Left colon (tissue), 2 donors: Measurements from ENCODE around the gene TBX5. TPM values are rescaled to one million over a fixed set of nuclear protein-coding genes. Genes with fewer than 3 reads are reported as not detected.

Source experiments
- ATAC-seq: fragments of 200-7000 bp; cut with Tn5 transposase; one replicate; pipeline ENCODE4 v1.9.1; 2020; ENCODE audit warnings: mild to moderate bottlenecking, moderate library complexity
- DNase-seq, 2 donors: peaks; one replicate each; pipeline ENCODE4 v3.0.0-alpha.2; 2020
- intact Hi-C, 2 donors: fragments of 100-400 bp; cut with DNase I in 1 of 2; cut with micrococcal nuclease in 1 of 2; formaldehyde crosslinking; loops; one replicate each; pipeline versions ENCODE4 v1.11.2 to v1.14.0; 2022; cut with DNase I, micrococcal nuclease
- total RNA-seq, 2 donors: library from RNA; stranded (reverse); fragmentation: NEBNext Ultra II Directional; extraction: Animal tissue kit (Norgen Biotek cat#: 25700); gene quantifications; one replicate each; pipeline ENCODE4 v1.2.1, GENCODE V29; 2021
- donor health status: DM: no; HTN: no; CAD: no.
- donor health status: DM: yes; HTN: yes; CAD: no.

TBX5 gene
- total RNA-seq, 2 donors from 2014 or later = not detected

DNA sequence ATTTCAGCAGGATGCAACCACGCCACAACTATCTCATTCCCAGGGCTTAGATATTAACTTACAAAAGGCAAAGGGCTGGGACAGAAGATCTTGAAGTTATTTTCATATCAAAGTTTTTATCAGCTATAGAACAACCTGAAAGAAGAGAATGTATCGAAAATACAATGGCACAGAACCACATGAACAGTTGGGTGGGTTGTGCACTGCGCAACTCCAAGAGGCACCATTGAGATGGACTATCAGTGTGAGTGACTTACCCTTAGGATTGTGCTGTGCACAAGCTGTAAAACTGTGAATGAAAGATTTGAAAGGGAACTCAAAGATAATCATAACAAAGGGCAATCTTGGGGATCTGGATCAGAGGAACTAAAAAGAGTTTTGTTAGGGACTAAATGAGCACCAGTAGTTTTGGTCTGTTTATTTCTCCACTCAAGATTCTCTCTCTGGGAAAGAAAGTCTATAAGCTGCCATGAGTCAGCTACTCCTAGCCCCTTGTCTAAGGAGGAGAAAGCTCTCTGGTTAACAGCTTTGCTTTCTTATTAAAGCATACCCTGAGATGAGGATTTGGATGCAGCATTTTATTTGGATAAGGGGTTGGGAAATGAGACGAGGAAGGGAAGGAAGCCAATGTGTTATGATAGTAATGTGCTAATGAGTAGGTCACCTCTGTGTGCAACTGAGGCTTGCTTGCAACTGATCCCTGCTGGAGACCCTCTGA is 62.2 kb downstream of the TBX5 start:
- DNase-seq (no peak), ATAC-seq (no peak)
- intact Hi-C loops = no loop called here

DNA sequence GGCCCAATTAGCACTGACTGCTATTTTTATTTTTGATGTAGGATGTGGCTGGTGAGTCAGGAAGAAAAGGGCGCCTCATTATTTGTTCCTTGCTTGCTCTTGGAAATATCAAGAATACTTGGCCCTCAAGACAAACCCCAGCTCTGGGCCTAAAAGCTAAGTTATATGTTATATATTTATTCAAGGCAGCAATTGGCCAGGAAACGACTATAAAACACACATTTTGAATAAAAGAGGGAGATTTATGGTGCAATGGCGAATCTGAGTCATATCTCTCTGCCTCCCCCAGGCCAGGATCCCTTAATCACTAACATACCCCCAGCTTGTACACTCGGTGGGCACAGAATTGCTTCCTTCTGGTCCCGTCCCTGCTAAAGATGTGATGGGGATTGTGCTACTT is 63.3 kb downstream of the TBX5 start:
- DNase-seq (no peak), ATAC-seq (no peak)
- intact Hi-C loops = no loop called here

DNA sequence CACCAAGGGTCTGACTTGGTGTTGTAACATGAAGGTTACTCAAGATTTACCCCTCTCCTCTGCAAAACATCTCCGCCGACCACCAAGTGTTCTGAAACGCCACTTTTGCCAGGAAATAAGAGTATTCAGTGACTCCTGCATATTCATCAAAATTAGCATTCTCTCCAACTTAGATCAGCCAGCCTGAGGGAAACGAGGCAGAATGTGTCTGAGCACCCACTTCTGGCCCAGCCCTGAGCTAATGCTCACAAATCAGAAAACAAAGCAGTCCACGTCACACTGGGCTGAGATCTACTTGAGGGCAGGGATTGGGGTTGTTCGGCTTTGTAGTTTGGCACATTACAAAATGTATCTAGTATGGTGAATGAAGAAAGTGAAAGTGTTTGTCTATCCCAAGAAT is 64.3 kb downstream of the TBX5 start:
- intact Hi-C loops = no loop called here
- DNase-seq (no peak), ATAC-seq (no peak)

DNA sequence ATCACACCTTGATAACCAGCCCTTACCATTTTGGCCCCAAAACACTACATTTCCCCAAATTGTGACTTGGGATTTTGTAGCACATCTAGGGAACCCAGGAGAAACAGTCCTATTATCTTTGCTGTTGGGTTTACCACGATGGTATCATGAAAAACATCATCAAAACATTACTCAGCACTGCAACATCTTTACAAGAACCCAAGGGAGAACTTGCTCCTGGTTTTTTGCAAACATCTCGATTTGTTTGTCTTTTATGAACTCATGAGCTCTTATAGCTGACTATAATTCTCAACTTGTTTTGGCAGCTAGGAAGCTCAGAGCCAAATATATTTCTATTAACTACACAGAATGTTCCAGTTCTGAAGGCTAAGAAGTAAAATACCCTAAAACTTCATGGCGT is 65.7 kb downstream of the TBX5 start:
- intact Hi-C loops = no loop called here
- DNase-seq = no peak
- no peak for ATAC-seq

DNA sequence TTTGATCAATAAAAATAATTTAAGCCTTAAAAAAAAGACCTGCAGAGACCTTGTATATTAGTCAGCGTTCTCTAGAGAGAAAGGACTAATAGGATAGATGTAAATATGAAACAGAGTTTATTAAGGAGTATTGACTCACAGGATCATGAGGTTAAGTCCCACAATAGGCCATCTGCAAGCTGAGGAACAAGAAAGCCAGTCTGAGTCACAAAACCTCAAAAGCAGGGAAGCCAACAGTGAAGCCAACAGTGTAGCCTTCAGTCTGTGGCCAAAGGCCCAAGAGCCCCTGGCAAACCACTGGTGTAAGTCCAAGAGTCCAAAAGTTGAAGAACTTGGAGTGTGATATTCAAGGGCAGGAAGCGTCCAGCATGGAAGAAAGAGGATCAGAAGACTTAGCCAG is 66.3 kb downstream of the TBX5 start:
- DNase-seq = no peak
- ATAC-seq = no peak
- intact Hi-C loops = no loop called here

DNA sequence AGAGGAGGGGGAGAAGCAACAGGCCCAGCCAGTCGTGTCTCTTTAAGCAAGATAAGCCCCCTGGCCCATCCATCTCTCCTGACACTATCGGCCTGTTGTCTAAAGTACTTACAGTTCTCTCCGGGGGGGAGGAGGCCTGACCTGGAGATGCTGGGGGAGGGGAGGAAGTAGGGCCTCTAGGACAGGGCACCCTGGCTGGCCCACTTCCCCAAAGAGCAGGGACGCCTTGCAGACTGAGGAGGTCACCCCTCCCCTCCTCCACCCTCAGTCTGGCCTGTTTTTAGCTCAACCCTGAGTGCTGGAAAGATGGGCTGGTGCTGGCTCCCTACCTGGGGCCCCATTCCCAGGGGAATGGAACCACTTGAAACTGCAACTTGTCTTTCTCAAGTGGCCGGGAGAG is 70.3 kb downstream of the TBX5 start:
- intact Hi-C loops = no loop called here
- DNase-seq = no peak
- ATAC-seq = no peak

DNA sequence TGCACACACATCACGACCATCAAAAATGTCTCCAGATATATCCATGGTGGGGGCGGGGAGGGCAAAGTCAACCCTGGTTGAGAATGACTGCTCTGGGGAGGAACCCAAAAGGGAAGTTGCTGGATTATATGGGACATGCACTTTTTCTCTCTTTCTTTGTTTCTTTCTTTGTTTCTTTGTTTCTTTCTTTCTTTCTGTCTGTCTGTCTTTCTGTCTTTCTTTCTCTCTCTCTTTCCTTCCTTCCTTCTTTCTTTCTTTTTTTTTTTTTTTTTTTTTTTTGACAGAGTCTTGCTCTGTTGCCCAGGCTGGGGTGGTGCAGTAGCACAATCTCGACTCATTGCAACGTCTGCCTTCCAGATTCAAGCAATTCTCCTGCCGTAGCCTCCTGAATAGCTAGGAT is 71.5 kb downstream of the TBX5 start:
- no peak for DNase-seq
- ATAC-seq = no peak
- intact Hi-C loops = no loop called here

DNA sequence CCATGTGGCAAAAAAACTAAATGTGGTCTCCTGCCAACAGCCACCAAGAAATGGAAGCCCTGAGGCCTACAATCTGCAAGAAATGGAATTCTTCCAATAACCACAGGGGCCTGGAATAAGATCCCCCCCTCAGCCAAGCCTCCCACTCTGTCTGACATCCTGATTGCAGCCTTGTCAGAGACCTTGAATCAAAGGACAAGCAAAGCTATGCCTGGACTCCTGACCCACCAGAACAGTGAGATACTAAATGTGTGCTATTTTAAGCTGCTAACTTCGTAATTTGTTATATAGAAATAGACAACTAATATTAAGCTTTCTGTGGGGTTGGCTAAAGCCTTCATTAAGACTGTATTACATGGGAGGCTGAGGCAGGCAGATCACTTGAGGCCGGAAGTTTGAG is 77.7 kb downstream of the TBX5 start:
- DNase-seq (no peak), ATAC-seq (no peak)
- intact Hi-C loops = no loop called here

DNA sequence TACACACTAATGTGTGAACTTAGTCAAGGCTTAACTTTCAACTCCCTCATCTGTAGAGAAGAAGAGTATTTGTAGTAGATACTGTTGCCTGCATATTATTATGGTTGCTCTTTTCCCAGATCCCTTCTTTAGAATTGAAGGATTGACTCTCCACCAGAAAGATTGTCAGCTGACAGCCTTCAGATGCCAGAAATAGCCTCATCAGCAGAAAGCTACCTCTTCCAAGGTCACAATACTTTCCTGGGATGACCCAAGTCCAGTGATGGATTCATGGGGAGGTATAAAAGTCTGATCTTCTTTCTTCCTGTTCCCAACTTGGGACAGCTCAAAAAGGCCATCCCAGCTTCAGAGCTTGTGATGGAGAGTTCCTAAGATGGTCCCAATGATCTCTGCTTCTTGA is 78.2 kb downstream of the TBX5 start:
- ATAC-seq = no peak
- intact Hi-C loops = no loop called here
- DNase-seq = no peak

DNA sequence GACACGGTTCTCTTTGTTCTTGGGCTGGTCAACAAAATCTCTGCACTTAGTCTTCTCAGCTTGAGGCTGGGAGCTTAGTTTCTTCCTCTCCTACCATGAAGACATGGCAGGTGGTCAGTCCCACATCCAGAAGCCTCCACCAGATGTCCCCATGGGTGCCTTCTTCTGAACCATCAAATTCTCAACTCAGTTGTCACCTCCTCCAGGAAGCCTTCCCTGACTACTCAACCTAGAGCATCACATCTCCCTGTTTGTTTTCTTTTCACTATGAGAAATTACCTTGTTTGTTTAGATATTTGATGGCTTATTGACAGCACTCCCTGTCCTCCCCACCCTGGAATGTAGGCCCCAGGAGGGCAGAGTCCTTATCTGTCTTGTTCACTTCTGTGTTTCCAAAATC is 84.4 kb downstream of the TBX5 start:
- no peak for ATAC-seq
- intact Hi-C loops = no loop called here
- DNase-seq = no peak

DNA sequence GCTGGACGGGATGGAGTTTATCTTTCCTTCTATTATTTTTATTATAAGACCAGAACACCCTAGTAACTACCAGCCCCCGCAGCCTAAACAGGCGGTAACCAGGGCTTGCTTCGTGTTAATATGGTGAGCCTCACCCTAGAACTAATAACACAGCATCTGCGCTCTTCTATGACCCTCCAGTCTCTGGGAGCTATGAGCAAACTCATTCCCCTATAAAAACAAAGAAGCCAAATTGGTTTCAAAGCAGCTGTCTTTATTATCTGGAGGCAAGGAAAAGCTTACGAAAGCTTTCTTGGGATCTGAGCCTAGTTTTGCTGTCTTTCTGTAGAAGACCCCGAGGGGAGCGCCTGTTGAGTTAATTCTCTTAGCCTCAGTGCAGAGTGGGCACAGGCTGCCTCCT is 85.0 kb downstream of the TBX5 start:
- DNase-seq (no peak), ATAC-seq (no peak)
- intact Hi-C loops = no loop called here

DNA sequence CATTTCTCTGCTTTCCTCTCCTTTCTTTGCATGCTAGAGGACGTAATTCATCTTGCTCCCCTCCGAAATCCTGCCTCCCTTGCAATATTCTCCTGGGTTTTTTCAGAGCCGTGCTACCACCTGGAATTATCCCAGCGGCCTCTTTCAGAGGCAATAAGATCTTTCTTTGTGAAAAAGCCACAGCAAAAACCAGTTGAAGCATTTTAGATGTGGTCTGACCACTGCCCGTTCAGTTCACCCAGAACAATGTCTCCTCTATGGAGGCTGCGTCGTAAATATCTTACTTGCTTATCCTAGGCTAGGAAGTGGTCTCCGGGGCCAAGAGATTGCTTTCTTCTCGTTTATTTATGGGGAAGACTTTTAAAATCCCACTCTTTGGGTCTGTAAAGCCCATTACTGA is 85.8 kb downstream of the TBX5 start:
- no peak for ATAC-seq
- intact Hi-C loops = no loop called here
- DNase-seq = no peak

DNA sequence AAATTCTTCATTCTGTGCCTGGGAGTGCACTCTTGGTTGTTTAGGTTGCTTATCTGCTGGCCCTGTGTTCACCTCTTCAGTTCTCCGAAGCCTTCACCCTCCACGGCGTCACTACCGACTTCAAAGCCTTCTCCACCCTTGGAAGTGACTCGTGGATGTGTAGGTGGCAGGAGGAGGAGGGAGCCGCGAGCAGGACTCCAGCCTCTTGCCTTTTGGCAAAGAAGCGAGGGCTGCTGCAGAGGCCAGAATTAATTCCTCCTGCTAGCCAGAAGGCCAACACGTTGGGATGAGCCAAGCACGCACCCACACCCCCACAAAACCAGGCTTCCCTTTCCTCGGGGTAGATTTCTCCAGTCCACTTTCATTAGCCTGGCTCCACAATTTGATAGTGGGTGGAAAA is 86.5 kb downstream of the TBX5 start:
- DNase-seq = no peak
- intact Hi-C loops = no loop called here
- ATAC-seq = no peak

DNA sequence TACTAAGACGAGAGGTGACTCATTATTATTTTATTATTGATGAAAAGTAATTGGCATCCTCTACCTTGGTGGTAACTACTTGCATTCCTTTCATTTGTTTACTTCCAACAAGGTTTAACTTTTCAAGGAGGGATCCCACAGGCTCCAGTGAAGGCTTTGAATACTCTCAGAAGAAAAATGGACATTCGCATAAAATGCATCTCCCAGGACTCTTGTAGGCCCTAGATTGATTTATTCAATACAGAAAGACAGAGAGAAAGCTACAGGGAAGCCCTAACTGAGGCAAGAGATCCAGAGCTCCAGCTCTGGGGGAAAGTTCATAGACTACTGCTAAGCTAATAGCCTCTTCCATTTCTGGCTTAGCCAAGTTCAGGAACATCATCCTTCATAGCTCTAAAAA is 87.0 kb downstream of the TBX5 start:
- DNase-seq = no peak
- no peak for ATAC-seq
- intact Hi-C loops = no loop called here

DNA sequence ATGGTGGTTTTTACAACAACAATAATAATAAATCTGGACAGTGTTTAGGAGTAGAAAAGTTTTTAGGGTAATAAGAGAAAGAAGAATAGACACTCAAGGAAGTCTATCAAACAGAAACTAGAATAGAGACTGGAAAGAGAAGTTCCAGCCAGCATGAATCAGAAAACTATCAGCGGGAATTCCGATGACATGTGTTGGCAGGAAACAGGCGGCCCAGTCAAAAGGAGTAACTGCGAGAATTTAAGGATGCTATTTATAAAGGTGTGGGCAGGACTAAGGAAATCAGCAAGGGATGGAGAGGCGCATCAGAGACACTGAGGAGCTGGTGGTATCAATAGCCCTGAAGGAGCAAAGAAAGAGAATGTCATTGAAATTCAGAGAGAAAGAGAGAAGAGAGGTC is 89.9 kb downstream of the TBX5 start:
- intact Hi-C loops = no loop called here
- no peak for DNase-seq
- no peak for ATAC-seq

DNA sequence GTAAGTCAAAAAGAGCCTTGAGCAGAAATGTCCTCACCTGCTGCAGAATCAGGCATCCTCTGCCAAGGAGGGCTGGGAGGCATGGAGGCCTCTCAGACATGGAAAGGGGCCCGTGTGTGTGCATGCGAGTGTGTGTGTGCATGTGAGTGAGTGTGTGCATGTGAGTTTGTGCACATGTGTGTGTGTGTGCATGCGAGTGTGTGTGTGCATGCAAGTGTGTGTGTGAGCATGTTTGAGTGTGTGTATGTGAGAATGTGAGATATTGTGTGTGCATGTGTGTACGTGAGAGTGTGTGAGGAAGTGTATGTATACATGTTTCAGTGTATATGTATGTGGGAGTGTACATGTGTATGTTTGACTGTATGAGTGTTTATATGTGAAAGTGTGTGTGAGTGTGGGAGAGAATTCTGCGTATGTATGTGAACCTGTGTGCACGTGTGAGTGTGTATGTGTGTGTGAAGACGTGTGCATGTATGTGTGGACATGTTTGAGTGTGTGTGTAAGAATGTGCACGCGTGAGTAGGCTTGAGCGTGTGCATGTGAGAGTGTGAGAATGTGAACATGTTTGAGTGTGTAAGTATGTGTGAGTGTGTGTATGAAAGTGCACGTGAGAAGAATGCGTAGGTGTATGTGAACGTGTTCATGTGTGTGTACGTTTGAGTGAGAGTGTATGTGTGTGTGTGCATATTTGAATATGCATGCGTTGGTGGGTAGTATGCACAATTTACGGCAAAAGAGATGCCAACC is 90.8 kb downstream of the TBX5 start:
- DNase-seq (no peak), ATAC-seq (no peak)
- intact Hi-C loops = no loop called here

DNA sequence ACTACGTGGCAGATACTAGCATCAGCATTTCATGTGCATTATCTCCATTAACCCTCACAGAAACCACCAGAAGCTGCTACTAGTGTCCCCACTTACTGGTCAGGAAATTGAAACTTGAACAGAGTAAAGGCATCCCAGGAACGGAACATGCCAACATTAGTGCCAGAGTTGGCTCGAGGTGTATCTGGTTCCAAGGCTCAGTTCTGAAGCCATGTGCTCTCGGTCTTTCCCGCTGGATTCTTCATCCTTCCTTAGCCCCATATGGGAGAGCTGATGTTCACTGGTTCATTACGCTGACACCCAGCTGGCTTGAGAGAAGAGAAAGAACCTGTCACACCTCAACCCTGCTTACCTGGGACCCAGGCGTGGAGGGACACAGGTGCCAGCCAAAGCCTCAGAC is 91.5 kb downstream of the TBX5 start:
- DNase-seq (no peak), ATAC-seq (no peak)
- intact Hi-C loops = no loop called here

DNA sequence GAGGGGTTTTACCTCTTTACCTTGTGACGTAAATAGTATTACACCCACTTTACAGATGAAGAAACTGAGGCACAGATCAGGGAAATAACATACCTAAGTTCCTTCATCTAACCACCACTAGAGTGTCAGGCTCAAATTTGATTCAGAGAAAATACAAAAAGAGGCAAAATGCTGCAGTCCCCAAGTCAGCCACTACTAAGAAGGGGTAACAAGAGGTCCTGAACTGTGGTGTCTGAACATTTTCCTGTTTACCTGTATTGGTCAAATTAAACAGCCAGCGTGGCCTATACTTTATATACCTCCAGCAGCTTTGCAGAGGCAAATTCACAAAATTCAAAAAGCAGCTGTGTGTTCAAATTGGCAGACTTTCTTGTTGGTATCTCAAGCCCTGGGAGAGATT is 92.0 kb downstream of the TBX5 start:
- ATAC-seq (no peak), DNase-seq (no peak)
- intact Hi-C loops = no loop called here

DNA sequence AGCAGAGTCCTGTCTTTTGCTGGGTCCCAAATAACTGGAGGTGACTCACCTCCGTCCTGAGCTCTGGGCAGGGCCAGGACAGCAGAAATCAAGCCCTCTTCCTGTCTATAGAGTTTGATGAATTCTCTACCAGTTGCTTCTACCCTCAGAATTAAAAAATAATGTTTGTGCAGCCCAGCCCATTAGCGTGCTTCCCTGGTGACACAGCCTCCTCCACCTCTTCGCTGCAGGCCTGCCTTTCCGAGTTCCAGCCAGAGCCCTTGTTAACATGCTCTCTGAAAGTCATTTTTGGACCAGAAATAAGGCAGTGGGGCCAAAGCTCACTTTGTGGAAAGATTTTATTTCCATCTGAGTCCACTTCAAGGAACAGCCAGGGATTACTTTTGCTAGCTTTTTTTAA is 94.0 kb downstream of the TBX5 start:
- DNase-seq (no peak), ATAC-seq (no peak)
- intact Hi-C loops = no loop called here

DNA sequence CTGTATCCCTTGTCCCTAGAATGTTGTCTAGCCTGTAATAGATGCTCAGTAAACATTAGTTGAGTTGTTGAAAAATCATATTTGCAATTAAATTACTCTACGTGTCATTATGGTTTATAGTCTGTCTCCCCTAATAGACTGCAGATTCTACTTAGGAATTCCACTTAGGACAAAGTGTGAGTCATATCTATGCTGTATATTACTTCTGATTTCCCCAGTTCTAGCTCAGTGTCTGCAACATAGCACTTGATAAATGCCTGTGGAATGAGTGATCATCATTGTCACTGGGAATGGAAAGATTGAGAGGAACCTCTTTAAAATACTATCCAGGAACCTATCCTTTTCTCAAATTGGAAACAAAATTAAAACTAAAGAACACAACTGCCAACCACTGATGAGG is 99.3 kb downstream of the TBX5 start:
- intact Hi-C loops = no loop called here
- DNase-seq (no peak), ATAC-seq (no peak)

DNA sequence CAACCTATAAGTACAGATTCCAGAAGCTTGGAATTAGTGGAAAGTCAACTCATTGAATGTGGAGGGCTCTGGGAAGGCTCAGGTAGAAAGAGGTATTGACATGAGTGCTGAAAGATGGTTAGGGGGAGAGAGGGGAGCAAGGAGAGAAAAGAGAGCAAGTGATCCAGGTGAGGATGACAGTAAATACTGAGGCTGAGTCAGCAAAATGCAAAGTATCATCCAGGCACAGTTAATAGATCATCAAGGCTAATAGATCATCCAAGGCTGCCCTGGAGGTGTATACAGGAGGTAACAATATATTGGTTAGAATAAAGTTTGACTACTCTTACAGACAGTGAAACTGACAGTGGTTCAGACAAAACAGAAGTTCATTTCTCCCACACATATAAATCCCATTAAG is 100.5 kb downstream of the TBX5 start:
- intact Hi-C loops = no loop called here
- DNase-seq = no peak

More for the DNA sequence above, 100.5 kb downstream of the TBX5 start:
- ATAC-seq = no peak
